Retinal pigment epithelial cell (primary cell): ENCODE results near the gene SCAPER.

ENCODE experiments used
- DNase-seq: peaks from one replicate; pipeline ENCODE4 v3.0.0-alpha.2; 2010; ENCODE audit warnings: low read depth
- H3K4me3 ChIP-seq: 2 replicates; pipeline ENCODE4 v1.5.1; 2011; ENCODE audit warnings: mild to moderate bottlenecking, low read length, control low read depth, moderate library complexity
- TF ChIP-seq, protein P1 (sequence below): conservative IDR thresholded peaks from 2 replicates; pipeline ENCODE4 v1.5.1; 2011; ENCODE audit warnings: low read depth, low read length, control low read depth, inconsistent platforms

SCAPER gene

GRCh38 chr15:76346669-76347481 is 558.3 kb downstream of the SCAPER start:
- DNase-seq: no peak
- peak overlapping the region; percentile 16 for H3K4me3 ChIP-seq
- TF ChIP-seq, protein P1, sequence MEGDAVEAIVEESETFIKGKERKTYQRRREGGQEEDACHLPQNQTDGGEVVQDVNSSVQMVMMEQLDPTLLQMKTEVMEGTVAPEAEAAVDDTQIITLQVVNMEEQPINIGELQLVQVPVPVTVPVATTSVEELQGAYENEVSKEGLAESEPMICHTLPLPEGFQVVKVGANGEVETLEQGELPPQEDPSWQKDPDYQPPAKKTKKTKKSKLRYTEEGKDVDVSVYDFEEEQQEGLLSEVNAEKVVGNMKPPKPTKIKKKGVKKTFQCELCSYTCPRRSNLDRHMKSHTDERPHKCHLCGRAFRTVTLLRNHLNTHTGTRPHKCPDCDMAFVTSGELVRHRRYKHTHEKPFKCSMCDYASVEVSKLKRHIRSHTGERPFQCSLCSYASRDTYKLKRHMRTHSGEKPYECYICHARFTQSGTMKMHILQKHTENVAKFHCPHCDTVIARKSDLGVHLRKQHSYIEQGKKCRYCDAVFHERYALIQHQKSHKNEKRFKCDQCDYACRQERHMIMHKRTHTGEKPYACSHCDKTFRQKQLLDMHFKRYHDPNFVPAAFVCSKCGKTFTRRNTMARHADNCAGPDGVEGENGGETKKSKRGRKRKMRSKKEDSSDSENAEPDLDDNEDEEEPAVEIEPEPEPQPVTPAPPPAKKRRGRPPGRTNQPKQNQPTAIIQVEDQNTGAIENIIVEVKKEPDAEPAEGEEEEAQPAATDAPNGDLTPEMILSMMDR: no peak

- peak overlapping the region; percentile 16 for H3K4me3 ChIP-seq
- no peak for DNase-seq
- TF ChIP-seq, protein P1: no peak
Observed at GRCh38 chr15:76345880-76346668, 559.1 kb downstream of the SCAPER start.

DNA sequence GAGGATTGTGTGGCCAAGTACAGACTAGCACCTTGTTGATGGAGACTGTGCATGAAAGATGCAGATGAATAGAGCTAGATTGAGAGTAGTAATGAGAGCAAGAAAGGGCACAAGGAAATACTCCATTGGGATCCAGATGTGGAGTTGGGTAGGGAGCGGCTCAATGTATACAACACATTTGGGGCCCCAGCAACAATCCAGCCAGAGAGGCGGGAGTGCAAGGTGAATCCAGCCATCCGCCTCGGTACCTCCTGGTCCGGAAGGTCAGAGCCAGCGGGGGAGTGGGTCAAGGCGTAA is 559.6 kb downstream of the SCAPER start:
- TF ChIP-seq, protein P1: no peak
- no peak for DNase-seq
- H3K4me3 ChIP-seq: no peak overlapping the region

DNA sequence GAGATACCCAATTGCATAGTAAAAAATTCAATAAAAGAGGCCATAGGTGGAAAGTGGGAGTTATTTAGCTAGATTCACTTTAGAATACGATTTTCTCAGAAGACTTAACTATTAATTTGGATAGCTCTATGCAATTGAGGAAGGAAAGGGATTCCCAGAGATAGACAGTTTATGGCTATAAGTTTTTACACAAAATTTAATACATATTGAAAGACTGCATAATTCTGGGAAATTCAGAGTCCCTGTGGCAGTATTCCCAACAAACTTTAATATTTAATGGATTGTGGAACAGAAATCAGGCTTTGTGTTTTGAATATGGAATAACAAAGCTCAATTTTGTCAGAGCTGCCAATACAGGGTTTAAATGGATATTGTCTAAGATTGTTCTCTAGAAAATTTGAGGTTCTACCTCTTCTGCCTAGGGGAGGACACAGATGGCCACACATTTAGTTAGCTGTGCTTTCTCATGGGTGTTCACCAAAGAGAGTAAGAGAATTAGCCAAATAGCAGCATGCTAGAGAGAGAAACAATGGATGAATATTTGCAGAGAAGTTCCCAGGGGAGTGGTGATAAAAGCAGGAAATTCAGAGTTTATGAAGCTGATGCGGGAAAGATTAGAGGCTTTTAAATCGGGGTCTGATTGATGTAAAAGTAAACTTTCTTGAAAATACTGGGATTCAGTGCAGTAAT is 560.1 kb downstream of the SCAPER start:
- TF ChIP-seq, protein P1: no peak
- DNase-seq: no peak
- no peak overlapping the region for H3K4me3 ChIP-seq

- TF ChIP-seq, protein P1: no peak
- DNase-seq: no peak
- no peak overlapping the region for H3K4me3 ChIP-seq
Observed at GRCh38 chr15:76343313-76343996, 561.7 kb downstream of the SCAPER start.

- H3K4me3 ChIP-seq: no peak overlapping the region
- no peak for DNase-seq
- TF ChIP-seq, protein P1: no peak
Observed at GRCh38 chr15:76342382-76343201, 562.5 kb downstream of the SCAPER start.
